Stimulated activated effector memory CD8-positive, alpha-beta T cell treated with anti-CD3 and anti-CD28 coated beads, Interleukin-12 subunit alpha, Interleukin-12 subunit beta, amount 100 ng/mL, for 72 hours (primary cell): ENCODE data around the gene SLC2A8.

Experiments used
- ATAC-seq: fragments of 150-1000 bp; cut with Tn5 transposase; 2 replicates; pipeline ENCODE4 v1.10.0; 2021
- DNase-seq, 2 donors: peaks; one replicate each; pipeline ENCODE4 v3.0.0; 2021 to 2022; ENCODE audit warnings: low spot score in 2 of 2
- H3K27ac Mint-ChIP-seq: one replicate; pipeline ENCODE4 v1.8.0; 2022; ENCODE audit warnings: mild to moderate bottlenecking, mixed read lengths
- H3K36me3 Mint-ChIP-seq: one replicate; pipeline ENCODE4 v1.8.0; 2022; ENCODE audit warnings: mild to moderate bottlenecking, mixed read lengths
- H3K4me1 Mint-ChIP-seq: one replicate; pipeline ENCODE4 v1.8.0; 2022; ENCODE audit warnings: mixed read lengths
- H3K4me3 Mint-ChIP-seq: one replicate; pipeline ENCODE4 v1.8.0; 2022; ENCODE audit warnings: mild to moderate bottlenecking, mixed read lengths
- H3K9me3 Mint-ChIP-seq: one replicate; pipeline ENCODE4 v1.8.0; 2022; ENCODE audit warnings: mixed read lengths

Gene SLC2A8

GRCh38 chr9:127450830-127451607 lies 54.0 kb downstream of the SLC2A8 start, which contains the start of the genes LRSAM1 and RPL12:
TSS of gene LRSAM1 (plus strand) at chr9:127451510. CDS start at chr9:127454528, 3,018 bp downstream.
TSS of gene RPL12 (minus strand) at chr9:127451406. CDS start at chr9:127451317, 89 bp downstream.
- H3K27ac Mint-ChIP-seq: peak within 1 kb of the TSS; percentile 97
- H3K36me3 Mint-ChIP-seq: peaks cover 76% of the 10 kb centered on the region
- peaks cover 60% of the 10 kb centered on the region for H3K4me1 Mint-ChIP-seq
- no peaks in the 10 kb centered on the region for H3K9me3 Mint-ChIP-seq
- DNase-seq: peak; percentile 100
- H3K4me3 Mint-ChIP-seq: peak within 1 kb of the TSS; percentile 86
- ATAC-seq: peak; percentile 81

DNA sequence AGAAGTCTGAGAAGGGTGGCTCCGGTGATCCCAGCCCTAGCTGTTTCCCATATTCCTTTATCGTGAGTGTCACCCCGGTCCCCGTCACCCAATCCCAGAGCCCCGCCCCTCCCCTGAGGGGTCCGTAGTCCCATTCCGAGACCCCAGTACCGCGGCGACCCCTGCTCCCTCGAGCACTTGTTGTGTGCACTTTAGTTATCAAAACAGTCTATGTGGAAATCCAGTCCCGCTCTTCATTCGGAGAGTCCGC lies 54.6 kb downstream of the SLC2A8 start:
- ATAC-seq: no peak

DNA sequence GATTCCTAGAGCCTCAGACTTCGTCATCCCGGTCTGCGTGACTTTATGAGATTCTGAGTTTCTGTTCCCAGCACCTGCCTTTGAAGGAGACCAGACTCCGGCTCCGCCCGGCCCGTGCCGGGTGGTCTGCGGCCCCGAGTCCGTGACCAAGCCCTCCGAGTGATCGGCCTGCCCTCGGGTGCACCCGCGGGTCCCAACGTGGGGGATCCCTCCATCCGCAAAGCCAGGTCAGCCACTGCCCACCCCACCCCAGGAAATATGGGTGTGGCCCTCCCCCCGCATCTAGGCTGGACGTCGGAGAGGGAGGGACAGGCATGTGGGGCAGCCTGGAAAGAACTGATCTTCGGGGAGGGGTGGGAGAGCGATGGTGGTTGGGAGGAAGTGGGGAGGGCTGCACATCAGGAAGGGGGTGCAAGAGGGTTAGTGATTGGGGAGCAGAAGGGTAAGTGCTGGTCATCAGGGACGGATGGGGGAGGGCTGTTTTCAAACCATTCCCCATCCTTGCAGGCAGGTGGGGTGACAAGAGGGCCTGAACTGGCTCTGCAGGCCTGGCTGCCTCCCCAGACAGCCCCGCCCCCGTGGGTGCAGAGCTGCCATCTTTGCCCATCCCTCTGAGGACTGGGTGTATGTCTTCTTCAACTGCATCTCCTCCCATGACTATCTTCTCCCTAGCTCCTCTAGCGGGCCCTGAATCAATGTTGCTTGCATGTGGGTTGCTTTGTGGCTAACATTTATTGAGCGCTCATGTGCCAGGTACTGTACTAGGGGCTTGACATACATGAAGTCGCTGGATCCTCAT lies 55.1 kb downstream of the SLC2A8 start:
- Mint-ChIP-seq H3K36me3 (peaks cover 76% of the 10 kb centered on the region), H3K27ac (peak overlapping the region; percentile 97), H3K4me3 (peak overlapping the region; percentile 86), H3K9me3 (no peaks in the 10 kb centered on the region), H3K4me1 (peaks cover 52% of the 10 kb centered on the region)
- DNase-seq: peak; percentile 26 to 73
- ATAC-seq: peak; percentile 42

More for the DNA sequence above, 54.6 kb downstream of the SLC2A8 start:
- Mint-ChIP-seq H3K9me3 (no peaks in the 10 kb centered on the region), H3K36me3 (peaks cover 76% of the 10 kb centered on the region), H3K27ac (peak overlapping the region; percentile 97), H3K4me3 (peak overlapping the region; percentile 86), H3K4me1 (peaks cover 55% of the 10 kb centered on the region)
- DNase-seq: no peak

- Mint-ChIP-seq H3K36me3 (peaks cover 76% of the 10 kb centered on the region), H3K4me3 (peak overlapping the region; percentile 86), H3K9me3 (no peaks in the 10 kb centered on the region), H3K27ac (peak overlapping the region; percentile 97), H3K4me1 (peaks cover 52% of the 10 kb centered on the region)
- ATAC-seq (no peak), DNase-seq (no peak)
These were observed 55.7 kb downstream of the SLC2A8 start for GRCh38 chr9:127452691-127453090.

DNA sequence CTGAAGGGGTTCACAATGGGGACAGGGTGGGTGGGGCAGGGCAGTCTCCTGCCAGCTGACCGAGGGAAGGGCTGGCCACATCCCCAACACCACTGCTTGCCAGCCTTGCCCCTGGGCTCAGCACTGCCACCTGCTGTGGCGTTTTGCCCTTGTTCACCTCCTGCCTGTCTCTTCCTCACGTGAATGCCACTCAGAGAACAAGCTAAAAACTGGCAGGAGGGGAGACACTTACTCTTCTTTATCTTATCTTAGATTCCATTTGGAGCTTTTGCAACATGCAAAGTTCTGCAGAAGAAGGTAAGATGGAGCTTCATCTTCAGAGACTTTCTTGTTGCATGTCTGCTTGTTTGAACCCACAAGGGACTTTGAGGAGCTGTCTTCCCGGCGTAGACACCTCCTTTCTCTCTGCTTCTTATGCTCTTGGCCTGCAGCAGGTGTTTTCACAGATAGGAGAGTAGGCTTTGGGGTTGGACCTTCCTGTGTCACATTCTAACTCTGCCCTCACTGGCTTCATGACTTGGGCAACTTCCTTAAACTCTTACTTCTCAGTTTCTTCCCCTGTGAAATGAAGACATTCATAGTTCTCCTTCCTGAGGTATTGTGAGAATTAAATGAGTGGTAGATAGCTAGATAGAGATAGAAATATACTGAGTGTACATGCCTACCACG lies 58.5 kb downstream of the SLC2A8 start:
- ATAC-seq: no peak
- Mint-ChIP-seq H3K4me3 (no peak overlapping the region), H3K9me3 (no peaks in the 10 kb centered on the region), H3K36me3 (peaks cover 76% of the 10 kb centered on the region), H3K4me1 (peaks cover 24% of the 10 kb centered on the region), H3K27ac (peak overlapping the region; percentile 37)
- no peak for DNase-seq

GRCh38 chr9:127457191-127457878 lies 60.4 kb downstream of the SLC2A8 start:
- no peaks in the 10 kb centered on the region for H3K9me3 Mint-ChIP-seq
- peak overlapping the region; percentile 26 for H3K27ac Mint-ChIP-seq
- no peak for ATAC-seq
- no peak for DNase-seq
- no peak overlapping the region for H3K4me3 Mint-ChIP-seq
- peaks cover 78% of the 10 kb centered on the region for H3K36me3 Mint-ChIP-seq
- H3K4me1 Mint-ChIP-seq: peaks cover 17% of the 10 kb centered on the region
